GM18505 (cell line): Measurements from ENCODE around the gene SLC36A2.
A peak's percentile ranks its signal among the peaks of the same experiment; 100 is the strongest.

Experiments
- ATAC-seq: cut with Tn5 transposase; IDR thresholded peaks from one replicate; pipeline ENCODE4 v1.9.1; 2021; ENCODE audit not compliant: unreplicated experiment
- POLR2A ChIP-seq: IDR thresholded peaks from 4 replicates; pipeline ENCODE4 v1.6.1; 2011; ENCODE audit warnings: borderline replicate concordance; ENCODE audit not compliant: insufficient read depth, insufficient read length; ENCODE audit errors: extremely low read depth

The SLC36A2 gene

DNA sequence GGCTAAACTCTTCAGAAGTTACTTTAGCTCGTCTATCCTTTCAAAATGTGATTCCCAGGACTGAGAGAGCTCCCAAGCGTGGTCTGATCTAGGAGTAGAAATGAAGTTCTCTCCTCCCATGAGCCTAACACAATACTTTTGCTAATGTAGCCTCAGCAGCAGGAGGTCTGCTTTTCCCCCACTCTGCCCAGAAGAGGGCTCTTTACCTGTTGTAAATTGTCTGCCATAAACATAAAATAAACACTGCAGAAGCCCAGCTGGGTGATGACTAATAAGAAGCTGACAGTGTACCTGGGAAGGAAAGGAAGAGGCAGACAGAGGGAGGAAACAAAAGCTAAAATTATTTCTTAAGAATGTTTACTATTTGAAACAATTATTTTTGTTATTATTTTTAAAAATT, 59.2 kb downstream of the SLC36A2 start:
- ATAC-seq: peak; percentile 55
- TF ChIP-seq POLR2A: no peak

DNA sequence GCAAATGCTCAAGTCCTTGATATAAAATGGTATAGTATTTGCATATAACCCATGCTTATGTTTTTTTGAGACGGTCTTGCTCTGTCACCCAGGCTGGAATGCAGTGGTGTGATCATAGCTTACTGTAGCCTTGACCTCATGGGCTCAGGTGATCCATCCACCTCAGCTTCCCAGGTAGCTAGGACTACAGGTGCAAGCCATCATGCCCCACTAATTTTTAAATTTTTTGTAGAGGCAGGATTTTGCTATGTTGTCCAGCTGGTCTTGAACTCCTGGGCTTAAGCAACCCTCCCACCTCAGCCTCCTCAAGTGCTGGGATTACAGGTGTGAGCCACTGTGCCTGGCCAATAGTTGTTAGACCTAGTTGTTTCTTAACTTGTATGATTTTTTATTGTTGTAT, 61.1 kb downstream of the SLC36A2 start:
- no peak for TF ChIP-seq POLR2A
- no peak for ATAC-seq

DNA sequence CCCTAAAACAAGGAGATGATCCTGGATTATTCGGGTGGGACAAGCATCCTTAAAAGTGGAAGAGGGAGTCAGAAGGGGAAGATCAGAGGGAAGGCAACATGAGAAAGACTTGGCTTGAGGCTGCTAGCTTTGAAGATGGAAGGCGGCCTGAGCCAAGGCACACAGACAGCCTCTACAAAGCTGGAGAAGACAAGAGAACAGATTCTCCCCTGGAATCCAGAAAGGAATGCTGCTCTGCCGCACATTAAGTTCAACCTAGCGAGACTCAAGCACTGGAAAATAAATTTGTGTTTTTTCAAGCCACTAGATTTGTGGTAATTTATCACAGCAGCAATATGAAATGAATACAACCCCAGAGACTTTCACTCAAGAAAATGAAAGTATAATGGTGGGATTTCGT, 61.7 kb downstream of the SLC36A2 start:
- no peak for TF ChIP-seq POLR2A

GRCh38 chr5:151284392-151284967, 62.9 kb downstream of the SLC36A2 start:
- TF ChIP-seq POLR2A: no peak
- ATAC-seq: no peak

More for the DNA sequence above, 61.7 kb downstream of the SLC36A2 start:
- no peak for ATAC-seq

- no peak for ATAC-seq
- TF ChIP-seq POLR2A: no peak
Measured at GRCh38 chr5:151283120-151283825, 64.1 kb downstream of the SLC36A2 start.

DNA sequence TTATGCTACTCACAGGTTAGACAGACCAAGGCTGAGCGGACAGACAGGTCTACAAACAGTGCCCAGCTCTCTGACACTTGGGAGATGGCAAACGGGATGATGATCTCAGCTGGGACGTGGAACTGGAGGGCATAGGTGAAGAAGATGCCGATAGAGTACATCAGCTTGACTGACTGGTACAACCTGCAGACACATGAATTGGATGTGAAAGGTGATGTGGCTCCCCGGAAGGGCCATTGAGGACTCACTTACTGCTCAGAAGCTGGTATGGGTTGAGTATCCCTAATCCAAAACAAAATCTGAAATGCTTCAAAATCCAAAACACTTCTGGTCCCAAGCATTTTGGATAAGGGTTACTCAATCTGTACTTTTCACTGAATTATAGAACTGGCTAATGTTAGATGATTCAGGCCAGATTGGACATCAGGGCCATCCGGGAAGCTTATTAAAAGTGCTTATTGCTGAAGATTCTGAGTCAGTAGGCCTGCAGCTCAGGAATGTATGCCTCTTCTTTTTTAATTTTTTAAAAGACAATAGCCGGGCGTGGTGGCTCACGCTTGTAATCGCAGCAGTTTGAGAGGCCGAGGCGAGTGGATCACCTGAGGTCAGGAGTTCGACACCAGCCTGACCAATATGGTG, 66.2 kb downstream of the SLC36A2 start:
- TF ChIP-seq POLR2A: no peak
- no peak for ATAC-seq

GRCh38 chr5:151280443-151280842, 66.9 kb downstream of the SLC36A2 start:
- ATAC-seq: no peak
- no peak for TF ChIP-seq POLR2A

DNA sequence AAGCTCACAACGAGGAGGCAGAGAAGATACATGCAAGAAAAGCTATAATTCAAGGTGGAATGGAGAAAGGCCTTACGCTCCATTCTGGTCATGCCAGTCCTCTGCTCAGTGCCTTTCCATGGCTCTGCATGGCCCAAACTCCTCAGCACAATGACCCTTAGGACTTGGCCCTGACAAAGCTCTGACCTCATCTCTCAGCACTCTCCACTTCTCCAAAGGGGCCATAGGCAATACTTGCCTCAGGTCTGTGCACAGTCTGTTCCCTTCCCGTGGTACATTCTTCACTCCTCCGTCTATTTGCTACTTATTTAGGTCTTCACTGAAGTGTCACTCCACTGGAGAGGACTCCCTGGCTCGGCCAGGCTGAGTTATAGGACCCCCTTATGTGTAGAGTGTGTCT, 68.5 kb downstream of the SLC36A2 start:
- ATAC-seq: no peak
- TF ChIP-seq POLR2A: no peak

DNA sequence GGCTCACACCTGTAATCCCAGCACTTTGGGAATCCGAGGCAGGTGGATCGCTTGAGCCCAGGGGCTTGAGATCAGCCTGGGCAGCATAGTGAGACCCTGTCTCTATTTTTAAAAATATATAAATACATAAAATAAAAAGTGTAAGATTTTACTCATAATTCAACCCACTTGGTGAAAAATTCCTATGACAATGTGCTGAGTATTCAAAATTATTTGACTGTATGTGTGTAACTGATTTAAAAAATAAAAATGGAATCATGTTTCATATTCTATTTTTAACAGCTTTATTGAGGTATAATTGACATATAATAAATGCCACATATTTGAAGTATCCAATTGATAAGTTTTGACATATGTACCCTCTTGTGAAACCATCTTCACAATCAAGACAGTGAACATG, 71.6 kb downstream of the SLC36A2 start:
- ATAC-seq: no peak
- TF ChIP-seq POLR2A: no peak

DNA sequence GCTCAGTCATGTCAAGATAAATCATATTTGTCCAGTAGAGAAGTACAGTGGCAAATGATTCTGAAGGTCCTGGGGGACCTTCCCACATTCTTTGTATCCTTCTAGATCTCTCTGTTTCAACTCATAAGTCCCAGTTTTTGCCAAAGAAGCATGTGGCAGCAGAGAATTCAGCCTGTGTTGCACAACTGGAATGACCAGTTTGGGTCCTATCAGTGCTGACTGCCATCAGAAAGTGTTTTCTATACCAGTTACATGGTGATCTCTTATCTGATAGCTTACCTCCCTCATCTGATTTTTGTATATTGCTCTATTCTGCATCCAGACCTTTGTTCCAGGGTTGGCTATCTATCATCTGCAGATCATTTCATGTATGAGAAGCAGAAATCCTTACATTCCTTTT, 72.7 kb downstream of the SLC36A2 start:
- ATAC-seq: no peak
- no peak for TF ChIP-seq POLR2A

DNA sequence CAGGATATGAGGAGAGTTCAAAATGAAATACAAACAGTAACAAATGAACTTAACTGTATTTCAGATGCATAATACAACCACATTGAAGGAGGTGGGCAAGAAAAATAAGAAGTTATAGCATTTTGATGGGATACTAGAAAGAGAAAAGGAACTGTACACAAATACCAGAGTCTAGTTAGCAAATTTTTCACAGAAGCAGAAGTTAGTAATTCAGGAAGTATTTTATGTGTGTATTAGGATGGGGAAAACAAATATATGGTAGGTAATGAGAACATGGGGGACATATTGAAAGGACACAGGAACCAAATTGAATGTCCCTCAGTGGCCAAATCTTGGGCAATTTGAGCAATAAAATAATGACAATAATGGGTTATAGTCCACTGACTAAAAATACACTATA, 76.0 kb downstream of the SLC36A2 start:
- TF ChIP-seq POLR2A: no peak
- ATAC-seq: no peak

DNA sequence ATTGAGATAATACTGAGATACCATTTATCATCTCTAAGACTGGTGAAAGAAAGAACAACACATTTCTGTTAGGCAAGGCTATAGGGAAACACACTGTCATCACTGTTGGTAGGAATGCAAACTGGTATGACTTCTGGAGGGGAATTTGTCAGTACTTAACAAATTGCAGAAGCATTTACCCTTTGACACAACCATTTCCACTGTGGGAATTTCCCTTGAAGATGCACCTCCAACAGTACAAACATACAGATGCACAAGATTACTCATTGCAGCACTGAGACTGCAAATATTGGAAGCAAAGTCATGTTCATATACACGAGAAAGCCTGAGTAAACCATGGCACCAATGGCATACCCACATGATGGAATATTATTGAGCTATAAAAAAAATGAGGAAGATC, 76.8 kb downstream of the SLC36A2 start:
- peak; percentile 73 for ATAC-seq
- no peak for TF ChIP-seq POLR2A

GRCh38 chr5:151267491-151268260, 79.7 kb downstream of the SLC36A2 start:
- ATAC-seq: no peak
- TF ChIP-seq POLR2A: no peak
